HTERT RPE-1 (cell line): ENCODE data around the gene FRMPD3.

Experiments
- in situ Hi-C: fragments of 300-500 bp; cut with MboI; formaldehyde crosslinking; loops from 4 replicates; pipeline ENCODE4 v1.14.3; 2020; ENCODE audit warnings: low sequenced_read_pairs

The FRMPD3 gene

GRCh38 chrX:107477406-107477805 is 28.0 kb downstream of the FRMPD3 start:
- in situ Hi-C loops = no loop called here

GRCh38 chrX:107480272-107480671 is 30.8 kb downstream of the FRMPD3 start:
- in situ Hi-C loops = no loop called here

GRCh38 chrX:107482046-107482445 is 32.6 kb downstream of the FRMPD3 start:
- in situ Hi-C loops = no loop called here

- in situ Hi-C loops = no loop called here
Measured at GRCh38 chrX:107484002-107484726, 34.7 kb downstream of the FRMPD3 start.

- in situ Hi-C loops = no loop called here
Measured at GRCh38 chrX:107485013-107485412, 35.6 kb downstream of the FRMPD3 start.

GRCh38 chrX:107493141-107493540 is 43.7 kb downstream of the FRMPD3 start:
- in situ Hi-C loops = no loop called here

GRCh38 chrX:107496786-107497185 is 47.3 kb downstream of the FRMPD3 start:
- in situ Hi-C loops = no loop called here
